ENCODE measurements around the gene LGI2.

Gene LGI2

GRCh38 chr4:24991015-24991414 lies 39.7 kb downstream of the LGI2 start:
- TF ChIP-seq EZH2phosphoT487 (IDR thresholded peaks at IDR 0.05; ENCODE audit: borderline replicate concordance), result no peak
- Histone ChIP-seq H3K27me3 (ENCODE audit: insufficient read depth, low read length, poor library complexity, severe bottlenecking) (no peaks in the 10 kb centered on the region), H3K4me1 (ENCODE audit: insufficient read depth, low read length, poor library complexity, severe bottlenecking) (no peaks in the 10 kb centered on the region), H3K36me3 (ENCODE audit: insufficient read depth, low read length) (no peaks in the 10 kb centered on the region), H3K4me2 (ENCODE audit: low read depth, low read length, poor library complexity, severe bottlenecking) (no peak overlapping the region), H3K9ac (ENCODE audit: low read depth, low read length, poor library complexity, severe bottlenecking) (no peak overlapping the region), H3K79me2 (ENCODE audit: insufficient read depth, low read length) (no peaks in the 10 kb centered on the region), H3K4me3 (ENCODE audit: low read length, poor library complexity, severe bottlenecking) (no peak overlapping the region), H3F3A (ENCODE audit: low read depth) (no peaks in the 10 kb centered on the region), H4K20me1 (ENCODE audit: insufficient read depth, low read length, poor library complexity, severe bottlenecking) (no peaks in the 10 kb centered on the region), H3K9me2 (replicated peaks; ENCODE audit: low read depth, low read length) (no peaks in the 10 kb centered on the region), H3K9me3 (ENCODE audit: insufficient read depth, low read depth, low read length) (0 out of 2 replicates have a peak, but pooled peaks cover 3% of the 10 kb centered on the region), H2AFZ (ENCODE audit: low read length) (no peak overlapping the region)

GRCh38 chr4:24989327-24989726 lies 41.4 kb downstream of the LGI2 start:
- Histone ChIP-seq H4K20me1 (ENCODE audit: insufficient read depth, low read length, poor library complexity, severe bottlenecking) (no peaks in the 10 kb centered on the region), H3K9ac (ENCODE audit: low read depth, low read length, poor library complexity, severe bottlenecking) (no peak overlapping the region), H3K9me2 (replicated peaks; ENCODE audit: low read depth, low read length) (no peaks in the 10 kb centered on the region), H3K27me3 (ENCODE audit: insufficient read depth, low read length, poor library complexity, severe bottlenecking) (no peaks in the 10 kb centered on the region), H3K4me1 (ENCODE audit: insufficient read depth, low read length, poor library complexity, severe bottlenecking) (no peaks in the 10 kb centered on the region), H2AFZ (ENCODE audit: low read length) (no peak overlapping the region), H3K4me3 (ENCODE audit: low read length, poor library complexity, severe bottlenecking) (no peak overlapping the region), H3K9me3 (ENCODE audit: insufficient read depth, low read depth, low read length) (no peaks in the 10 kb centered on the region), H3K4me2 (ENCODE audit: low read depth, low read length, poor library complexity, severe bottlenecking) (no peak overlapping the region), H3K79me2 (ENCODE audit: insufficient read depth, low read length) (no peaks in the 10 kb centered on the region), H3K36me3 (ENCODE audit: insufficient read depth, low read length) (no peaks in the 10 kb centered on the region), H3F3A (ENCODE audit: low read depth) (no peaks in the 10 kb centered on the region)
- no peak for TF ChIP-seq EZH2phosphoT487 (IDR thresholded peaks at IDR 0.05; ENCODE audit: borderline replicate concordance)
- no peak for TF ChIP-seq CTCF (conservative IDR thresholded peaks at IDR 0.05; ENCODE audit: low read length)

- Histone ChIP-seq H3K4me2 (ENCODE audit: low read depth, low read length, poor library complexity, severe bottlenecking) (no peak overlapping the region), H3K4me1 (ENCODE audit: insufficient read depth, low read length, poor library complexity, severe bottlenecking) (no peaks in the 10 kb centered on the region), H3F3A (ENCODE audit: low read depth) (no peaks in the 10 kb centered on the region), H2AFZ (ENCODE audit: low read length) (no peak overlapping the region), H4K20me1 (ENCODE audit: insufficient read depth, low read length, poor library complexity, severe bottlenecking) (no peaks in the 10 kb centered on the region), H3K79me2 (ENCODE audit: insufficient read depth, low read length) (no peaks in the 10 kb centered on the region), H3K27me3 (ENCODE audit: insufficient read depth, low read length, poor library complexity, severe bottlenecking) (no peaks in the 10 kb centered on the region), H3K9me2 (replicated peaks; ENCODE audit: low read depth, low read length) (no peaks in the 10 kb centered on the region), H3K4me3 (ENCODE audit: low read length, poor library complexity, severe bottlenecking) (no peak overlapping the region), H3K9me3 (ENCODE audit: insufficient read depth, low read depth, low read length) (no peaks in the 10 kb centered on the region), H3K9ac (ENCODE audit: low read depth, low read length, poor library complexity, severe bottlenecking) (no peak overlapping the region), H3K36me3 (ENCODE audit: insufficient read depth, low read length) (no peaks in the 10 kb centered on the region)
- TF ChIP-seq CTCF (conservative IDR thresholded peaks at IDR 0.05; ENCODE audit: low read length), result peak; percentile 11; the same call in 1 of the 2 replicates
- no peak for TF ChIP-seq EZH2phosphoT487 (IDR thresholded peaks at IDR 0.05; ENCODE audit: borderline replicate concordance)
These were observed 42.0 kb downstream of the LGI2 start for GRCh38 chr4:24988776-24989175.
